Ureter (tissue), 1 donor: ENCODE data around the gene NDUFV1. TPM values are rescaled to one million over a fixed set of nuclear protein-coding genes. Genes with fewer than 3 reads are reported as not detected.
"Not testable (repeated sequence)": the region's sequence is repeated elsewhere in the genome, so short reads cannot be mapped to it uniquely, and the experiment has no call there.

Experiments
- DNase-seq: peaks from one replicate; pipeline ENCODE4 v3.0.0-alpha.2; 2020; ENCODE audit warnings: low spot score
- total RNA-seq: library from RNA; stranded (reverse); gene quantifications from one replicate; pipeline ENCODE4 v1.2.4, GENCODE V29; 2023
- donor health status: DM: yes; HTN: yes; CAD: no.

Gene NDUFV1
- total RNA-seq, 1 donor from 2014 or later: 199 TPM

DNA sequence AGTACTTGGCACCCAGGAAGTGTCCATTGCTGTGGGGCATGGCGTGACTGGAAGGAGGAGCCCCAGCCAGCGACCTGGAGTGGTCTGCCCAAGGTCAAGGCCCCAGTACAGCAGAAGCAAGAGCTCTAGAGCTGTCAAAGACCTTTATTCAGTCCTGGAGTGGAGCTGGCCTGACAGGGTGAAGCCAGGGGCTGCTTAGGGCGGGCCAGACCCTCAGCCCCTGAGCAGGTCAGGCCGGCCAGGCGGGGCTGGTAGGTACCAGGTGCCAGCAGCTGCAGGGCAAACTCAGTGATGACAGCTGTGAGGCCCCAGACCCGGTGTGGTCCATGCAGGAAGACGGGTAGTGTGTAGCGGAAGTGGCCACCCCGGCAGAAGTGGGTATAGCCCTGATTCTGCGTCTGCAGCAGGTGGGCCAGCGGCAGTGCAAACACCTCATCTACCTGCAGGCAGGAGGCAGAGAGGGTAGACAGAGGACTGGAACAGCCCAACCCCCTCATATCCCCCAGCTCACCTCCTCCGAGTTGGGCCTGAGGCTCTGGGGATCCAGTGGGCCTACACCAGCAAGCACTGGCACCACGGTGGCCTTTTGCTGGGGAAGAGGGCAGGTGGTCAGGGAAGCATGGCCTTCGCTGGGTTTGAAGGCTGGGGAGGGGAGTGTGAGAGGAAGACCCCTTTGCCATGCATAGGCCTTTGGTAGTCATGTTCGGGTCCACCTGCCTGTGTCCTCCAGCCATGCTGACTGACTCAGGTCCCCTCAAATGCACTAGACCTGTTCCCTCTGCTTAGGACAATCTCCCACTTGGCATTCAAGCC lies 21.3 kb downstream of the NDUFV1 start:
- peak; percentile 45 for DNase-seq

DNA sequence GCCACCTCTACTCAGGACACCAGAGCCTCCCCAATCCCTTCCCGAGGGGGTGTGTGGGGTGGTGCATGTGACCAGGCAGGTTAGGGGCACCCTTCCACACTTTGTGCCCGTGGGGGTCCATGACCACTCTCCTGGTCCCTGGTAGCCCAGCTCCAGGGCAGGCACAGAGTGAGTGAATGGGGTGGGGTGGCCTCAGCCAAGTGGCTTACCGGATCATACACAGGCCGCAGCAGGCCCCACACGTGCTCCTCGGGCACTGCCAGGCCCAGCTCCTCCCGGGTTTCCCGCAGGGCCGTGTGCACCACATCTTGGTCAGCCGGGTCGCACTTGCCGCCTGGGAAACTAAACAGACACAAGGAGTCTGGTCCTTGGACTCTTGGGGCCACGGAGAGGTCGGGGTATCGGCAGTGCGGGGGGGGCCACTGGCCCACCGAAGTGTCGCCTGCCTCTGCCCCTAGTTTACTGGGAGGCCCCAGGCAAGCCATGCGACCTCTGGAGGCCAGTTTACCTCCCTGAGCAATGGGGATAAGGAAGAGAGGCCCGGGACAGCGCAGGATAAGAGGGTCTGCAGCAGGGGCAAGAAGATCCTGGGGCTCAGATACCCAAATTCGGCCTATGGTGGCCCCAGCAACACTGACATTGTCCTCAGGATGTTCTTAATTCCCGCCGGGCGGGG lies 22.1 kb downstream of the NDUFV1 start:
- peak; percentile 50 for DNase-seq

DNA sequence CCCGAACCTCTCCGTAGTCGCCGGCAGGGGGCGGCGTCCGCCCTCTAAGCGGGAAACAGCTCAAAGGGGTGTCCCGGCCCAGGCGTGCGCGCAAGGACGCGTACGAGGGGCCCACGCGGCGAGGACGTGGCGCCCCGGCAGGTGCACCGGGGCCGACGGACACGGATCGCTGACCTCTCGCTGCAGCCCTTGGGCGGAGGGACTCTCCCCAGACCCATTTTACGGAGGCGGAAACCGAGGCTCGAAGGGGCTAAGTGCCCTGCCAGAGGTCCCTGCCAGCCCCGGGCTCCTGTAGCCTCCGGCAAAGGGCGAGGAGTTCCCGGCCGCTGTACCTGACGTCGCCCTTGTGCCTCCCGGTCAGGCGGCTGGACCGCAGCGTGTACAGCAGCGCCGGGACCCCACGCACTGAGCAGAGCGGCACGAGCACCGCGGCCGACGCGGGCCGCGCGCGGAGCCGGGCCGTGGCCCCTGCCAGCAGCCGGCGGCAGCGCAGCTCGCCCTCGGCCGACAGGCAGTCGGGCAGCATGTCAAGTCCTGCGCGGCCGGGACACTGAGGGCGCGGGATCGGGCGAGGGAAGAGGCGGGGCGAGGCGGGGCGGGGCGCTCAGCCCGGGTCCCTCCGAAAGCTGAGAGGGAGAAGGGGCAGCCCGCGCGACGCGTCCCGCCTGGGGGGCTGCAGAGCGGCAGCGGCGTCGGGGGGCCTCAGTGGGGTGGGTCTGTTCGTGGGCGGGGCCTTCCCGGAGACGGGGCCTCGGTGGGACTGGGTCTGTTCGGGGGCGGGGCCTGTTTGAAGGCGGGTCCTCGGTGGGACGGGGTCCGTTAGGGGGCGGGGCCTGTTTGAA lies 22.9 kb downstream of the NDUFV1 start, which contains the start of gene NUDT8:
TSS of gene NUDT8 (minus strand) at position 552 of the 842 bp plus-strand sequence. CDS start at position 526, 26 bp downstream.
- peak; percentile 84 for DNase-seq

DNA sequence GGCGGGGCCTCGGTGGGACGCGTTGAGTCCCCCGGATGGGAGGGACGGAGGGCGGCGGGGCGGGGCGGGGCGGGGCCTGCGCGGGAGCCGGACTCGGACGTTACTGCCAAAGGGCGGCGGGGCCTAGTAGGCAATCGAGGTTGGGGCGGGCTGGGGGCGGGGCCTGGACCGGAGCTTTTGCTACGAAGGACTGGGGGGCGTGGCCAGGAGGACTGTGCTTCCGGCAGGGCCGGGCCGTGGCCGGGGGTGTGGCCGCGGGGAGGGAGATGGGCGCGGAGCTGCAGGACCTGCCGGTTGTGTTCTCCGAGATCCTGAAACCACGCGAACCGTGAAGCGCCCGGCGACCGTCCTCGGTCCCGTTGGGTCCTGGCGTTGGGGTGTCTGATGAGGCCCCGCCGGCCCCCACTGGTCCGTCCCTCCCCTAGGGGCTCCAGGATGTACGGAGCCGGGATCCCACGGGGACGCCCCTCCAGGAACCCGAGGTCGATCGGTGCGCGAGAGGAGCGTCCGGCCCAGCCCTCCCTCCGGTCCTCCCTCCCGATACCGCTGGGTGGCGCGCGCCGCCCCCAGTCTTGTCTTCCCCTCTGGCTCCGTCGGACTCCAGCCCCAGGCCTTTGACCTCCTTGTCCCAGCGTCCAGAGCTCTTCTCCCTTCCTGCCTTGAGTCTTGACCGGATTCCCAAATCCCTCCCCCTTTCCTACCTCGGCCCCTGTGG lies 23.6 kb downstream of the NDUFV1 start:
- DNase-seq: peak; percentile 99

DNA sequence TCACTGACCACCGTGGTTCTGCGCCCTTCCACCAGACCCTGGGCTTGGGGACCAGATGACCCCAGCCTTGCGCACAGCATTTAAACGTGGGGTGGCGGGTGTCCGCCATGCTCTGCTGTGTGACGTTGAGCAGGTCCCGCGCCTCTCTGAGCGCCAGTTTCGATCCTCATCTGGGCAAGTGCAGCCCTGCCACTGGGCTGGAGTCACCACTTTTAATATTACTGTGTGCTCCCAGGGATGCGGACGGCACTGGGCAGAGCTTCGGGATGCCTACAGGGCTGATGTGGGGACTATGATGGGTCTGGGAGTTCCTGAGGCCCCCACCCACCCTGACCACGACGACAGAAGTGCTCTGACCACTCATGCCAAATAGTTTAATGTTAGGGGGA lies 24.2 kb downstream of the NDUFV1 start:
- no peak for DNase-seq

DNA sequence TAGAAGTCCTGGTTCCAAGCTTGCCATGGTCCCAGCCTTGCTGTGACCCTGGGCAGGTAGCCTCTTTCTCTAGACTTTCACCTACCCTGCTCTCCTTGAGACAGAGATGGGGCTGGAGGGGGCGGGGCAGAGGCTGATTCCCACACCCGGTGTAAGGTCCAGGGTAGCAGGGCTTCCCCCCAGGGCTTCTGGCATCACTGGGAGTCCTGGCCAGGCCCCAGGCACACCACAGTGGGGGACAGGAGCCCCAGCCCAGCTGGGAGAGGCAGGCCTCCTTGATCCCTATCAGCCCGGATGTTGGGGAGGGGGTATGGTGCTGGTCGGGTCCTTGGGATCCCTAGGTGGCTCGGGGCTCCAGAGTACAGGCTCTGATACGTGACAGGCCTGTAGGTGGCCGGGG lies 24.7 kb downstream of the NDUFV1 start:
- DNase-seq: no peak

DNA sequence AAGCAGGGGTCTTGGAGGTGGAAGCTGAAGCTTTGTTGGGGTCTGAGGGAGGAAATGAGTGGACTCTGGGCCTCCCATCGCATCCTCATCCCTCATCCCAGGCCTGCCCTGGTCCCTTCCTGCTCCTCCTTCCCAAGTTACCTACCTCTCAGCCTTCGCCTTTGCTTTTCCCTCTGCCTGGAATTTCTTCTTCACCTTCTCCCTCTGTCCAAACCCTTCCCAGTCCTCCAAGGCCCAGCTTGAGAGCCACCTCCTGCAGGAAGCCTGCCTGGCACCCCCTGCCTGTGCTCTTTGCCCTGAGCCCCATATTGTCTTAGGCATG lies 25.1 kb downstream of the NDUFV1 start:
- DNase-seq: peak; percentile 40

DNA sequence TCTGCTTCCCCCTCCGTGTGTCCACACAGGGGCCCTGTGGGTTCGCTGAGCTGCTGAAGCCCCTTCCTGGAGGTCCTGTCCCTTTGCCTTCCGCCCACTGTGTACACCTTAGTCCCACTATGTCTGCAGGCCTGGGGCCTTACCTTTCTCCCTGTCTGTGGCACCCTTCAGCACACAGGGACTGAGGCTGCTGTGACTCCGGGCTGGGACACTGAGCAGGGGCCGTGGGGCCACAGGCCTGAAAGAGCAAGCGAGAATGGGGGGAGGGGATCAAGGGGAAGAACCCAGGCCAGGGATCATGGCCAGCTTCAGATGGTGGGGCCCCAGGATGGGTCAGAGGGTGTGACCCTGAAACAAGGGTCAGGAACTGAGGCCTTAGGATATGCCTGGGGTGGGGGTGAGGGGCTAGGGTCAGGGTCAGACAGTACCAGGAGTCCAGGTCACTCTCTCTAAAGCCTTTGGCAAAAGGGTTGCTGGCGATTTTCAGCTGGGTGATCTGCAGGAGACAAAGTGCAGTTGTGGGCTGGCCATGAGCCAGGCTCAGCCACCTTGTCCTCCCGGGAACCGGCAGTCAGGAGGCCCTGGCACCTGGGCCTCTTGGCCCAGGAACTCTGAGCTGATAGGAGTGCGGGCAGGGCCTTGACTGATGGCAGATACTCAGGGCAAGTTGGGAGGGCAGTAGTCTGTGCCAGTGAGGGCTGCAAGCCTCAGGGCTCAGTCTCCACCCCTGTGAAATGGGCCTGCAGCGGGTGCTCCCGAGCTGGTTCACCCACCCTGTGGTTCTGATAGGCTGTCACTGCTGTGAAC lies 25.6 kb downstream of the NDUFV1 start:
- DNase-seq: no peak

DNA sequence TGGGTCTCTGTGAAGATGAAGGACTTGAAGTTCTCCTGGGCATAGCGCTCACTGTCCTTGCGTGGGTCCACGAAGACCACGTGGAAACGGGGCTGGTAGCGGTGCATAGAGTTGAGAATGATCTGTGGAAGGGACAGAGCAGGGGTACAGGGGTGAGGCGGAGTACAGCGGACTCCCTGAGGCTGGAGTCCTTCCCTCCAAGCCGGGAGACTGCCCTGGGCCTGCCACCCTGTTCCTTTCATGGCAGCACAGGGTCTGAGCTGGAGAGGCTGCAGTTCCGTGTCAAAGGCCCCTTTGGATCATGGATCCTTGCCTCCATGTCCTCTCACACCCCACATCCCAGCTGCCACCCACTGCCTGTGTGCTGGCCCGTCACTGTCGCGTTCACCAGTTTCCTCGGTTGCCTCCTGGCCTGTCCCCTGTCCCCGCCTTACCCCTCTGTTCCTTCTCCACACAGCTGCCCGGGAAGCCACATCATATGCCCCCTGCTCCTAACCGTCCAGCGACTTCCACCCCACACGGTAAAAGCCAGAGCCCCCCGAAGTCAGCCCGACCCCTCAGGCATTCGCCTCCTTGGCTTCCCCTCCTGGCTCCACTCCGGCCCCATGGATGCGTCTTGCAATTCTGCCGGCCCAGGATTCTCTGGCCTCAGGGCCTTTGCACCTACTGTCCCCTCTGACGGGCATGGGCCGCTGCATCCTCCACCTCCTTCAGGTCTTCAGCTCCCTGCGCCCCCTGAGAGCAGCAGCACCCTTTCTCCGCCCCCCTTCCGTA lies 26.4 kb downstream of the NDUFV1 start:
- DNase-seq: no peak

DNA sequence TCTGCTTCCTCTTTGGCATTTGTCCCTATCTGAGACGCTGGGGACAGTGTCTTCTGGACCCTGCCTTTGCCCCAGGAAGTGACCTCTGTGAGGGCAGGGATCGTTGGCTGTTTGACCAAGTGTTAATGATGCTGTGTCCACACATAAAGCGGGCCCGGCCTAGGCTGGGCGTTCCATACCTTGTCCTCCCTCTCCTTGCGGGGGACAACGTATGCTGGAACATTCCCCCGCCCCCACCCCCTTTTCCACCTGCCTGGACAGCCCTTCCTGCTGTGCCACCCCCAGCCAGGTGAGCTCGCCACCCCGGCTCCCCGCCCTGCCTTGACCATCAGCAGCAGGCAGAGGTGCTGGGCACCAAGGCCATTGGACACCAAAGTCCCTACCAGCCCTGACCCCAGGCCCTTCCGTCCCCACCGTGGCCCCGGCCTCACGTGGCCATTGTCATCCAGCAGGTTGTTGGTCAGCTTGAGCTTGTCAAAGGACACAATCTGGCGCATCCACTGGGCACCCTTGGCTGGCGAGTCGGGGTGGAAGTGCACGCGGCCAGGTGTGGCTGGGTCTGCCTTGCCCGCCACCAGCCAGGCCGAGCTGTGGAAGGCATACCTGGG lies 27.1 kb downstream of the NDUFV1 start:
- no peak for DNase-seq

DNA sequence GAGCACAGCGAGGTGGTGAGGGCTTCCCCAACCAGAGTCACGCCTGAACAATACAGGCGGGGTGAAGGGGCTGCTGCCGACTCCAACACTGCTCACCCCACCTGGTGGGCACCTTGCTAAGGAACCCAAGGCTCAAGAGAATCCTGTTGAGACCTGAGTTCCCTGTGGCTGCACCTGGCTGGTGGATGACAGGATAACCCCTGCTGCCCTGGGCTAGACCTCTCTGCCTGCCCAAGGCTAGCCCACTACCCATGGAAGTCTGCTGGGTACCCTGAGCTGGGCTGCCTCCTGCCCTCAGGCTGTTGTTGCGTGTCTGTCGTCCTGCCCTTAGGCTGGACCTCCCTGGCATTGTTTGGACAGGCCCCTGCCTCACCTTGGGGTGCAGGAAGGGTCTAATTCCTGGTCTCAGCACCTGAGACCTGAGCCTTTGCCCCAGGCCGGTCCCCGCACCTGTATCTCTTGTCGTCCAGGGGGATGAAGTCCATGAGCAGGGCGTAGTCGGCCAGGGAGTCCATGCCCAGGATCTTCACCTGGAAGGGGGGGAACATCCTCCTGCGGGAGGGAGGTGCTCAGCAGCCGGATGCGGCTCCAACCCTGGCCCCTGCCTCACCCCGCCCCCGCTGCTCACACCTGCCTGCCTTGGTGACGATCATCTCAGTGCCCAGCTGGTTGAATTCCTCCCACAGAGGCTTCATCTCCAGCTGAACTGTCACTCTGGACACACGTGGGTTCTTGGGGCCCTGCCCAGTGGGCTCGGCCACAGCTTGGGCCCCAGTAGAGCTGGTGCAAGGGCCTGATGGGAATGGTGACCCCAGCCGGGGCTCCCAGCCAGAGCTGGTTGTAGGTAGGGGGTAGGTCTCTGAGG lies 27.9 kb downstream of the NDUFV1 start:
- no peak for DNase-seq

DNA sequence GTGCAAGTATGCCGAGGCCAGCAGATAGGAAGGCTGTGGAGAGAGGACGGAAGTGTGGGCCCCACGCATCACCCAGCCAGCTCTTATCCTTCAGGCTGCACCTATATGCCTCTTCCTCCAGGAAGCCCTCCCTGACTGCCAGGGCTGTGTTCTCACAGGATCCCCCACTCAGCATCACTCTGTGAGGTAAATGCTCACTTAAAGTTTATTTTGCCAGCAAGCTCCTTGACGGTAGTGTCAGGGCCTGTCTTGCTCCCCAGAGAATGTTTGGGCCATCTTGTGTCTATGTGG lies 28.4 kb downstream of the NDUFV1 start:
- no peak for DNase-seq

DNA sequence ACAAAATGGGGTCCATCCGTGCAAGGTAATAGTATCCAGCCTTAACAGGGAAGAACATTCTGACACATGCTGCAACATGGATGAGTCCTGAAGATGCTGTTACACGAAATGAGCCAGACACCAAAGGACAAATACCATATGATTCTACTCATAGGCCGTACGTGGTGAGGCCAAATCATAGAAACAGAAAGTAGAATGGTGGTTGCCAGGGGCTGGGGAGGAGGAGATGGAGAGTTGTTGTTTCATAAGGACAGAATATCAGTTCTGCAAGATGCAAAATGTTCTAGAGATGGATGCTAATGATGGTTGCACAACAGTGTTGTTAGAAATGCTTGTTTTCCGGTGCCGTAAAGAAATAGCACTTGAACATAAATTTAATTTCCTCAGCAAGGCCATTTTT lies 30.2 kb downstream of the NDUFV1 start:
- no peak for DNase-seq

DNA sequence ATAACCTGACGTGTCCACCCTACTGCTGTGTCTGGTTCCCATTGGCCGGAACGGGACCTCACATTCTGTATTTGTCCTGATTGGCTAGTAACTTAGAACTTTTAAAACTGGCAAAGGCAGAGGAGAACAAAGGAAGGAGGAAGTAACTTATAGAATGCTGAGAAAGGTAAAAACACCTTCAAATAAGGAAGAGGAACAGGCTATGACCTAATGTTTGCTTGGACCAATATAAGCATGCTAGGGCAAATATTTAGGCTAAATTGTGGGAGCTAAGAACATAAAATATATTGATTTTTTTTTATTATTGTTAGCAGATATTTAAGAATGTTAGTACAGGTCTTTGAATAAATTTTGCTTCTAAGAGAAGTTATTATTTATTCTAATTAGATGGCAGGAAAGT lies 30.7 kb downstream of the NDUFV1 start:
- DNase-seq: not testable (repeated sequence)

DNA sequence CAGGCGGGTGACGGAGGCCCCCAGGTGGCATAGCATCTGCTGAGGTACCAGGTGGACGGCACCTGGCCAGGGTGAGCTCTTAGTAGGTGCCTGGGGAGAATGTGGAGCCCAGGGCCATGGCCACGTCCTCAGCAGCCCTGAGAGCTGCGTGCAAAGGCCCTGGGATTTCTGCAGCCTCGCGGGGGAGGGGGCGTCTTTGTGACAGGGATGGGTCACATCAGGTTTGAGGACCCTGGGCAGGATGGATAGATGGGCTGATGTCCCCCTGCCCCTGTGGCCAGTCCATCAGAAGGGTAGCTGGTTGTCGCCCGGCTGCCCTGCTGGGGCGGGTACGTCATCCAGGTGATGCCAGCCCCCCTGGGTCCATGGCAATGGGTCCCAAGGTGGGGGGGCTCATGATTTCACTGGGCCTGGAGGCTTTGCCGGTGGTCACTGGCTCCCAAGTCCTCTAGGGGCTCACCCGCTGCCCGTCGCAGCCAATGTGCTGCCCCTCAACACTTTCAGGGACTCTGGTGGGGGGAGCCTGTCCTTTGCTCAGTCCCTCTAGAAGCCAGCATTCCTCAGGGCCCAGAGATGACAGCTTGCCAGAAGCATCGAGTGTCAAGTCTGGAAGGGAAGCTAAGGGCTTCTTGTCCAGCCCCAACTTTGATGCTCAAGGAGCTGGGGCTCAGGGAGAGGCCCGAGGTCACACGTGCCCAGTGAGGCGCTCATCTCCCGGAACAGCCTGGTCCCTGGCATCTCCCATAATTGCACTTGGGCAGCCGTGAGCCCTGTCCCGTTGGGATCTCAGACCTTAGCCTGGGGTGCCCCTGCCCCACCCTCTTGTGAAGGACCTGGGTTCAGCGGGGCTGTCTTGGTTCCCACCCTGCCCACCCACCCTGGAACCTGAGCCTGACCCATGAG lies 32.0 kb downstream of the NDUFV1 start:
- DNase-seq: peak; percentile 38

DNA sequence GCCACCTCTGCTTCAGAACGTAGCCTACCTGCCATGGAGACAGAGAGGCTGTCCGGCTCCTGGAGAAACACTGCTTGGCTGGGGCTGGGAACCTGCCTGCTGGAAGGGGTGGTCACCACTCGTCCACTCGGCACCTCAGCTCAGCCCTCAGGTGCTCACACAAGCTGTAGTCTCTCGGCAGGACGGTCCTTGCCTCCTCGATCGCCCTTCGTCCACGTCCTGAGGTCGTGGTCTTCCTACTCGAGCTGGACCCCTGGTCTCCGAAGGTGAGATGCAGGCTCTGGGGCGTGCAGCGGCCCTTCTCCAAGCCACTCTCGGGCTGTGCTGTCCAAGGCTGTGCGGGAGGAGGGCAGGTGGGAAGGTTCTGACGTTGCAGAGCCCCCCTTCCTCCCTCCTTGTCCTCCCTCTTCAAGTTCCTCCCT lies 32.7 kb downstream of the NDUFV1 start, which contains the start of gene TBX10:
TSS of gene TBX10 (minus strand) at position 326 of the 422 bp plus-strand sequence. CDS start at position 35, 291 bp downstream.
- DNase-seq: no peak

DNA sequence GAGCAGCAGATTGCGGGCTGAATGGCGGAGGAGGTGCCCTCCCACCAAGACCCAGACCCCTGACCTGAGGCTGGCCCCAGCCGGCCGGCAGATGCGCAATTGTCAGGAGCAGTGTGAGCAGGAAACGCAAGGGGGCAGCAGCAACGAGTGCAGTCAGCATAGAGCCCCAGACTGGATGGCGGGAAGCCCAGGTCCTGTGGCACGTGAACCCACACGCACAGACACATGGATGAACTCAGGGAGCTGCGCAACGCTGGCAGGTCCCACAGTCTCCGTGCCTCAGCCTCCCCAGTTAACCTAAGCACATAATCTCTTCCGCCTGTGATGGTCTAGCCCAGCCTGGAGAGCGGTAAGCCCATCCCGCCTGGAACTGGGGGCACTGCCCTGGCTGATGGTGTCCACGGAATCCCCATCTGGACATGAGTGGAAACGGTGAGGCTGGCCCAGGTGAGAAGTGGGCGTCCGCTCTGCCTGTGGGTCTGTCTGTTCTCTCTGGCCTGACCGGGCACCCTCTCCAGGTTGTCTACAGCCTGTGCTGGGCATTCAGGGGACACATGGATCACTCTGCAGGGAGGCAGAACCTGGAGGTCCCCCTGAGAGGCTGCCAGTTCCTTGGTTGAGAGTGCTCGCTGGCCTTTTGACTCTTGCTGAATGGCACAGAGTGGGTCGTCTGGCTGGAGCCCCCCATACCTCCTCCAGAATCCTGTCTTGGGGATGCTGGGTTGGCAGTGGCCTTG lies 33.5 kb downstream of the NDUFV1 start:
- DNase-seq: peak; percentile 58
